ENCODE data around the gene SMCR8.
A peak's percentile ranks its signal among the peaks of the same experiment; 100 is the strongest.
"Not testable (repeated sequence)": the region's sequence is repeated elsewhere in the genome, so short reads cannot be mapped to it uniquely, and the experiment has no call there.

The SMCR8 gene

GRCh38 chr17:18314731-18315561, at the start of gene SMCR8, which contains the start of gene TOP3A:
TSS of gene SMCR8 (plus strand) at chr17:18315293. CDS start at chr17:18315790, 497 bp downstream.
TSS of gene TOP3A (minus strand) at chr17:18314994. CDS start at chr17:18314778, 216 bp downstream.
- peak; percentile 98 for DNase-seq

- DNase-seq = no peak
Measured at GRCh38 chr17:18267366-18267765, 47.7 kb upstream of the SMCR8 start.

GRCh38 chr17:18267927-18268711, 47.0 kb upstream of the SMCR8 start:
- peak; percentile 65 for DNase-seq

GRCh38 chr17:18270046-18270931, 44.8 kb upstream of the SMCR8 start:
- no peak for DNase-seq

- no peak for DNase-seq
Measured at GRCh38 chr17:18277076-18277475, 38.0 kb upstream of the SMCR8 start.

GRCh38 chr17:18278867-18279266, 36.2 kb upstream of the SMCR8 start:
- DNase-seq = no peak

GRCh38 chr17:18280249-18280648, 34.8 kb upstream of the SMCR8 start:
- DNase-seq = no peak

GRCh38 chr17:18280766-18281371, 34.2 kb upstream of the SMCR8 start:
- DNase-seq = no peak

GRCh38 chr17:18281788-18282187, 33.3 kb upstream of the SMCR8 start:
- DNase-seq = no peak

GRCh38 chr17:18285296-18285695, 29.8 kb upstream of the SMCR8 start:
- DNase-seq = no peak

GRCh38 chr17:18291718-18292540, 23.2 kb upstream of the SMCR8 start:
- DNase-seq = no peak

GRCh38 chr17:18298061-18298460, 17.0 kb upstream of the SMCR8 start:
- not testable (repeated sequence) for DNase-seq

GRCh38 chr17:18300725-18301480, 14.2 kb upstream of the SMCR8 start:
- DNase-seq = no peak

- not testable (repeated sequence) for DNase-seq
Measured at GRCh38 chr17:18303206-18303605, 11.9 kb upstream of the SMCR8 start.

- DNase-seq = no peak
Measured at GRCh38 chr17:18309202-18309601, 5.9 kb upstream of the SMCR8 start.

GRCh38 chr17:18314059-18314730, 898 bp upstream of the SMCR8 start:
- DNase-seq = no peak

- no peak for DNase-seq
Measured at GRCh38 chr17:18315562-18315922, 449 bp downstream of the SMCR8 start.

GRCh38 chr17:18315961-18316360, 868 bp downstream of the SMCR8 start:
- DNase-seq = no peak

GRCh38 chr17:18318117-18318516, 3.0 kb downstream of the SMCR8 start:
- no peak for DNase-seq

- DNase-seq = no peak
Measured at GRCh38 chr17:18318771-18319450, 3.8 kb downstream of the SMCR8 start.

All from fibroblast of skin of right quadriceps (primary cell).